GM12891 (cell line): Measurements from ENCODE around the gene BNC2.

ENCODE experiments used
- POLR2A ChIP-seq: IDR thresholded peaks from 2 replicates; pipeline ENCODE4 v1.6.1; 2011; ENCODE audit warnings: low read depth, low read length, control low read depth
- POU2F2 ChIP-seq: IDR thresholded peaks from 2 replicates; pipeline ENCODE4 v1.6.1; 2011; ENCODE audit warnings: low read depth, mild to moderate bottlenecking, control low read depth, low read length, moderate library complexity

DNA sequence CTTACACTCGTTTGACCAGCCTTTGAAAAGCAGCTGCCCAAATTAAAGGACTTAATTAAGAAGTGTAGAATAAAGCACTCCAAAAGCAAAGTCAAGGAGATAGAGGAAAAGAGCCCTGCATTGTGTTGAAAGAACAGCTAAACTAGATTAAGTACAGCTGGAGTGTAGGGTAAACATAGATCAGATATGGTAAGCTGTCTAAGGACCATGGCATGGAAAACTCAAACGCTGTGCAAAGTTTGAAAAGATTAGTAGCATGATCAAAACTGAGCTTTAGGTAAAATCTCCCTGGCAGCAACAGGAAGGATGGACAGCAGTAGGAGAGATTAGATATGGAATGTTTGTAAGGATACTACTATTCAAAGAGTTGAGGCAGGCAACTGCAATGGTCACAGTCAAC, 55.4 kb downstream of the BNC2 start:
- no peak for TF ChIP-seq POU2F2
- no peak for TF ChIP-seq POLR2A
